HG03432 (cell line): ENCODE measurements around the gene SF3A2.

Source experiments
- ATAC-seq: cut with Tn5 transposase; IDR thresholded peaks from one replicate; pipeline ENCODE4 v1.9.1; 2021; ENCODE audit warnings: mild to moderate bottlenecking, moderate library complexity; ENCODE audit not compliant: unreplicated experiment

SF3A2 gene

GRCh38 chr19:2239771-2240770 is 3.4 kb downstream of the SF3A2 start:
- ATAC-seq = no peak

GRCh38 chr19:2240881-2241760 is 4.5 kb downstream of the SF3A2 start:
- ATAC-seq = no peak

- no peak for ATAC-seq
These were observed 5.5 kb downstream of the SF3A2 start for GRCh38 chr19:2242092-2242537.

GRCh38 chr19:2242816-2243215 is 6.2 kb downstream of the SF3A2 start:
- no peak for ATAC-seq

GRCh38 chr19:2243274-2244124 is 6.9 kb downstream of the SF3A2 start:
- no peak for ATAC-seq

GRCh38 chr19:2244125-2244411 is 7.4 kb downstream of the SF3A2 start:
- no peak for ATAC-seq

GRCh38 chr19:2244486-2244885 is 7.9 kb downstream of the SF3A2 start:
- ATAC-seq = no peak

GRCh38 chr19:2245273-2245672 is 8.6 kb downstream of the SF3A2 start:
- no peak for ATAC-seq

- ATAC-seq = no peak
These were observed 9.5 kb downstream of the SF3A2 start for GRCh38 chr19:2246014-2246620.

- ATAC-seq = no peak
These were observed 10.3 kb downstream of the SF3A2 start for GRCh38 chr19:2246801-2247361.

GRCh38 chr19:2247433-2248101 is 10.9 kb downstream of the SF3A2 start:
- no peak for ATAC-seq

- no peak for ATAC-seq
These were observed 11.7 kb downstream of the SF3A2 start for GRCh38 chr19:2248136-2249009.

- no peak for ATAC-seq
These were observed 12.6 kb downstream of the SF3A2 start, which contains the start of gene AMH for GRCh38 chr19:2249010-2249866. AMH (plus strand) TSS chr19:2249323; CDS start chr19:2249333, 10 bp downstream.

GRCh38 chr19:2249880-2250765 is 13.5 kb downstream of the SF3A2 start:
- no peak for ATAC-seq

GRCh38 chr19:2250766-2251105 is 14.1 kb downstream of the SF3A2 start:
- no peak for ATAC-seq
